HepG2 (cell line): Measurements from ENCODE around the gene FAM114A2.

Source experiments
- CHD2 ChIP-seq: IDR thresholded peaks from 2 replicates; pipeline ENCODE4 v1.6.1; 2011; ENCODE audit warnings: low read depth, low read length, improper control_type of control experiment
- CHD4 ChIP-seq: fragments of 200-600 bp; sonication (generic); IDR thresholded peaks from 2 replicates; pipeline ENCODE4 v1.7.0; 2017; ENCODE audit warnings: mild to moderate bottlenecking, low read length, borderline replicate concordance
- EP300 ChIP-seq, 3 experiments: sonication (generic) in 1 of 3; formaldehyde crosslinking in 1 of 3; IDR thresholded peaks; 2 replicates each; pipeline versions ENCODE4 v1.5.1 to v1.6.1; 2011 to 2020; ENCODE audit warnings: low read depth in 2 of 3, low read length in 2 of 3, borderline replicate concordance in 1 of 3, improper control_type of control experiment in 1 of 3, mild to moderate bottlenecking in 1 of 3, missing genetic modification reagents in 1 of 3, moderate library complexity in 1 of 3
- HMG20A ChIP-seq: IDR thresholded peaks from 2 replicates; pipeline ENCODE4 v1.6.1; 2016; ENCODE audit warnings: borderline replicate concordance
- JUN ChIP-seq: sonication (generic); formaldehyde crosslinking; IDR thresholded peaks from 2 replicates; pipeline ENCODE4 v1.4.0; 2020; ENCODE audit warnings: mild to moderate bottlenecking, missing genetic modification reagents
- POLR2AphosphoS5 ChIP-seq: IDR thresholded peaks from 2 replicates; pipeline ENCODE4 v1.6.1; 2012; ENCODE audit warnings: low read depth, low read length
- ZNF143 ChIP-seq: sonication (generic); formaldehyde crosslinking; IDR thresholded peaks from 2 replicates; pipeline ENCODE4 v1.4.0; 2020; ENCODE audit warnings: missing genetic modification reagents
- TF ChIP-seq, protein P1 (sequence below): sonication (generic); formaldehyde crosslinking; IDR thresholded peaks from 2 replicates; pipeline ENCODE4 v1.8.1; 2022; ENCODE audit warnings: mild to moderate bottlenecking, missing genetic modification reagents
- TF ChIP-seq, protein P2 (sequence below): sonication (generic); formaldehyde crosslinking; IDR thresholded peaks from 2 replicates; pipeline ENCODE4 v1.9.0; 2022; ENCODE audit warnings: missing genetic modification reagents, mild to moderate bottlenecking, borderline replicate concordance
- TF ChIP-seq, protein P3 (sequence below): sonication (generic); formaldehyde crosslinking; IDR thresholded peaks from 2 replicates; pipeline ENCODE4 v1.5.0; 2020; ENCODE audit warnings: mild to moderate bottlenecking, missing genetic modification reagents, moderate library complexity
- TF ChIP-seq, protein P4 (sequence below), 2 experiments: IDR thresholded peaks; 2 replicates each; pipeline ENCODE4 v1.6.1; 2011 to 2012; ENCODE audit warnings: low read length in 2 of 2, borderline replicate concordance in 1 of 2, low read depth in 1 of 2, mild to moderate bottlenecking in 1 of 2, moderate library complexity in 1 of 2

DNA sequence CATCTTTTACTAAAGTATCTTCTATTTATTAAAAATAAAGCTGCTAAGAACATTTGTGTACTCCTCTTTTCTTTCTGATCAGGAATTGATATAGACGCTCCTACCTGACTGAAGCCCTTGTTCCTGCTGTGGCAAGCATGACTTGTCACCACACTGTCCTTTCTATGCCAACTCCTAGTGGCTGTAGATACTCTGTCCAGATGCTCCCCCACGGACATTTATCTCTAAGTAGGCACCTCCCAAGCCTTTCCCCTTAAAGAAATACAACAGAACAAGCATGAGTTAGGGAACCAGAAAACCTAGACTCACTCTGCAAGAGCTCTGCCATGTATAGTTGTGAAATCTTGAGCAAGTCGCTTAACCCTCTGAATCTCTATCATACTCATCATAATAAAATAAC, 53.2 kb downstream of the FAM114A2 start:
- TF ChIP-seq, protein P1, sequence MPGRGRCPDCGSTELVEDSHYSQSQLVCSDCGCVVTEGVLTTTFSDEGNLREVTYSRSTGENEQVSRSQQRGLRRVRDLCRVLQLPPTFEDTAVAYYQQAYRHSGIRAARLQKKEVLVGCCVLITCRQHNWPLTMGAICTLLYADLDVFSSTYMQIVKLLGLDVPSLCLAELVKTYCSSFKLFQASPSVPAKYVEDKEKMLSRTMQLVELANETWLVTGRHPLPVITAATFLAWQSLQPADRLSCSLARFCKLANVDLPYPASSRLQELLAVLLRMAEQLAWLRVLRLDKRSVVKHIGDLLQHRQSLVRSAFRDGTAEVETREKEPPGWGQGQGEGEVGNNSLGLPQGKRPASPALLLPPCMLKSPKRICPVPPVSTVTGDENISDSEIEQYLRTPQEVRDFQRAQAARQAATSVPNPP (CRISPR knock-in tag), result no peak
- TF ChIP-seq CHD2 (no peak), HMG20A (CRISPR knock-in tag) (no peak), POLR2AphosphoS5 (no peak), JUN (CRISPR knock-in tag) (no peak), EP300 (IDR thresholded peaks at IDR 0.05; ENCODE audit: low read depth in 2 of 2, low read length in 2 of 2) (no peak), EP300 (CRISPR knock-in tag; IDR thresholded peaks at IDR 0.05; ENCODE audit: borderline replicate concordance) (no peak), ZNF143 (CRISPR knock-in tag) (no peak), CHD4 (no peak)
- TF ChIP-seq, protein P2, sequence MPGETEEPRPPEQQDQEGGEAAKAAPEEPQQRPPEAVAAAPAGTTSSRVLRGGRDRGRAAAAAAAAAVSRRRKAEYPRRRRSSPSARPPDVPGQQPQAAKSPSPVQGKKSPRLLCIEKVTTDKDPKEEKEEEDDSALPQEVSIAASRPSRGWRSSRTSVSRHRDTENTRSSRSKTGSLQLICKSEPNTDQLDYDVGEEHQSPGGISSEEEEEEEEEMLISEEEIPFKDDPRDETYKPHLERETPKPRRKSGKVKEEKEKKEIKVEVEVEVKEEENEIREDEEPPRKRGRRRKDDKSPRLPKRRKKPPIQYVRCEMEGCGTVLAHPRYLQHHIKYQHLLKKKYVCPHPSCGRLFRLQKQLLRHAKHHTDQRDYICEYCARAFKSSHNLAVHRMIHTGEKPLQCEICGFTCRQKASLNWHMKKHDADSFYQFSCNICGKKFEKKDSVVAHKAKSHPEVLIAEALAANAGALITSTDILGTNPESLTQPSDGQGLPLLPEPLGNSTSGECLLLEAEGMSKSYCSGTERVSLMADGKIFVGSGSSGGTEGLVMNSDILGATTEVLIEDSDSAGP (CRISPR knock-in tag), result no peak
- TF ChIP-seq, protein P3, sequence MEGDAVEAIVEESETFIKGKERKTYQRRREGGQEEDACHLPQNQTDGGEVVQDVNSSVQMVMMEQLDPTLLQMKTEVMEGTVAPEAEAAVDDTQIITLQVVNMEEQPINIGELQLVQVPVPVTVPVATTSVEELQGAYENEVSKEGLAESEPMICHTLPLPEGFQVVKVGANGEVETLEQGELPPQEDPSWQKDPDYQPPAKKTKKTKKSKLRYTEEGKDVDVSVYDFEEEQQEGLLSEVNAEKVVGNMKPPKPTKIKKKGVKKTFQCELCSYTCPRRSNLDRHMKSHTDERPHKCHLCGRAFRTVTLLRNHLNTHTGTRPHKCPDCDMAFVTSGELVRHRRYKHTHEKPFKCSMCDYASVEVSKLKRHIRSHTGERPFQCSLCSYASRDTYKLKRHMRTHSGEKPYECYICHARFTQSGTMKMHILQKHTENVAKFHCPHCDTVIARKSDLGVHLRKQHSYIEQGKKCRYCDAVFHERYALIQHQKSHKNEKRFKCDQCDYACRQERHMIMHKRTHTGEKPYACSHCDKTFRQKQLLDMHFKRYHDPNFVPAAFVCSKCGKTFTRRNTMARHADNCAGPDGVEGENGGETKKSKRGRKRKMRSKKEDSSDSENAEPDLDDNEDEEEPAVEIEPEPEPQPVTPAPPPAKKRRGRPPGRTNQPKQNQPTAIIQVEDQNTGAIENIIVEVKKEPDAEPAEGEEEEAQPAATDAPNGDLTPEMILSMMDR (CRISPR knock-in tag), result no peak
- TF ChIP-seq, protein P4, sequence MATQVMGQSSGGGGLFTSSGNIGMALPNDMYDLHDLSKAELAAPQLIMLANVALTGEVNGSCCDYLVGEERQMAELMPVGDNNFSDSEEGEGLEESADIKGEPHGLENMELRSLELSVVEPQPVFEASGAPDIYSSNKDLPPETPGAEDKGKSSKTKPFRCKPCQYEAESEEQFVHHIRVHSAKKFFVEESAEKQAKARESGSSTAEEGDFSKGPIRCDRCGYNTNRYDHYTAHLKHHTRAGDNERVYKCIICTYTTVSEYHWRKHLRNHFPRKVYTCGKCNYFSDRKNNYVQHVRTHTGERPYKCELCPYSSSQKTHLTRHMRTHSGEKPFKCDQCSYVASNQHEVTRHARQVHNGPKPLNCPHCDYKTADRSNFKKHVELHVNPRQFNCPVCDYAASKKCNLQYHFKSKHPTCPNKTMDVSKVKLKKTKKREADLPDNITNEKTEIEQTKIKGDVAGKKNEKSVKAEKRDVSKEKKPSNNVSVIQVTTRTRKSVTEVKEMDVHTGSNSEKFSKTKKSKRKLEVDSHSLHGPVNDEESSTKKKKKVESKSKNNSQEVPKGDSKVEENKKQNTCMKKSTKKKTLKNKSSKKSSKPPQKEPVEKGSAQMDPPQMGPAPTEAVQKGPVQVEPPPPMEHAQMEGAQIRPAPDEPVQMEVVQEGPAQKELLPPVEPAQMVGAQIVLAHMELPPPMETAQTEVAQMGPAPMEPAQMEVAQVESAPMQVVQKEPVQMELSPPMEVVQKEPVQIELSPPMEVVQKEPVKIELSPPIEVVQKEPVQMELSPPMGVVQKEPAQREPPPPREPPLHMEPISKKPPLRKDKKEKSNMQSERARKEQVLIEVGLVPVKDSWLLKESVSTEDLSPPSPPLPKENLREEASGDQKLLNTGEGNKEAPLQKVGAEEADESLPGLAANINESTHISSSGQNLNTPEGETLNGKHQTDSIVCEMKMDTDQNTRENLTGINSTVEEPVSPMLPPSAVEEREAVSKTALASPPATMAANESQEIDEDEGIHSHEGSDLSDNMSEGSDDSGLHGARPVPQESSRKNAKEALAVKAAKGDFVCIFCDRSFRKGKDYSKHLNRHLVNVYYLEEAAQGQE (IDR thresholded peaks at IDR 0.05; ENCODE audit: borderline replicate concordance in 1 of 2, low read depth in 1 of 2, low read length in 2 of 2), result no peak
